T1000 (cell line): ENCODE results near the gene VOPP1.

Experiments
- DNase-seq: peaks from one replicate; lab custom pipeline; 2025; ENCODE audit warnings: mixed read lengths; lab: John Stamatoyannopoulos, UW

Gene VOPP1

DNA sequence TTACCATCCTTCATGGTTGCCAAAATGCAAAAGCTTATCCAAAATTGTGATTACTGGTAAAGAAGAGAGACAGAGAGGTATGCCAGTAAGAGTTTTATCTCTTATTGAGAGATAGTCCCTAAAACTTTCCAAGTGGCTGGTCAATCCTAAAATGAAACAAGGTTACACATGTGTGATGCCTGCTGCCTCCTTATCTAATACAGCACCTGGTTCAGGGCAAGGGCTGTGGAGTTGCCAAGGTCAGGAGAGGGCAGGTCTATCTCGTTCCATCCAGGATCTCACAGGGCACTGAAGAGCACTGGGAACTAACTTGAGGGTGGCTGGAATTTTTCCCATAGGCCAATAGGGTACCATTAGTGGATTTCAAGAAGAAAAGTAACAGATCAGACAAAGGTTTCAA, 18.3 kb downstream of the VOPP1 start:
- DNase-seq, result no peak

- no peak for DNase-seq
Observed at GRCh38 chr7:55553024-55553345, 19.3 kb downstream of the VOPP1 start.

GRCh38 chr7:55552320-55553023, 19.8 kb downstream of the VOPP1 start:
- DNase-seq, result no peak

DNA sequence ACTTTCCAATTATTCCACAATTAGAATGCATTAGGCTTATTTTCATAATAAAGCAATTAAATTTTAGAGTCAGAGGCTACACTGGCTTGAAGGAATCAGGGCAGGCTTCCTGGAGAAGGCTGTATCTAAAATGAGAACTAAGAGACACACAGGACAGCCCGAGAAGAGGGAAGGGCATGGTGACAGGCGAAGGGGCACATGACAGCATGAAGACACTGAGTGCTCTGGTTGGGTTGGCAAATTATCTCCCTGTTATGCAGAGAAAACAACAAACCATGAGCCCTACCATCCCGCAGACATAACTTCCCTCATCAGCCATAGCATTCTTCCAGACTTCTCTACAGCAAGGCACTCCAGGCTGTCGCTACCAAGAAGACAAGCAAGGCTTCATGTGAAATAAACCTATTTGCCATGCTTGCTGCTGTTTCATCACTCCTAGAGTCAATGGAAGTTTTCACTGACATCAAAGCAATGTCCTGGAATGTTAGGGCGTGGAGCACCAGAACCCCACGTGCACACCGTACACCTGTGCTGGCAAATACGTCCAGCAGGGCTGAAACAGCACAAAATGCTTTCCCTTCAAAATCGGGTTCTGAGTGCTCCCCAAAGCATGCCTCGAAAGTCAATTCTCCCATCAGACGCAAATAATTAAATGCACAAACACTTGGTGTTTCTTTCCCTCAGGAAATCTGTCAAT, 21.3 kb downstream of the VOPP1 start:
- DNase-seq, result no peak

DNA sequence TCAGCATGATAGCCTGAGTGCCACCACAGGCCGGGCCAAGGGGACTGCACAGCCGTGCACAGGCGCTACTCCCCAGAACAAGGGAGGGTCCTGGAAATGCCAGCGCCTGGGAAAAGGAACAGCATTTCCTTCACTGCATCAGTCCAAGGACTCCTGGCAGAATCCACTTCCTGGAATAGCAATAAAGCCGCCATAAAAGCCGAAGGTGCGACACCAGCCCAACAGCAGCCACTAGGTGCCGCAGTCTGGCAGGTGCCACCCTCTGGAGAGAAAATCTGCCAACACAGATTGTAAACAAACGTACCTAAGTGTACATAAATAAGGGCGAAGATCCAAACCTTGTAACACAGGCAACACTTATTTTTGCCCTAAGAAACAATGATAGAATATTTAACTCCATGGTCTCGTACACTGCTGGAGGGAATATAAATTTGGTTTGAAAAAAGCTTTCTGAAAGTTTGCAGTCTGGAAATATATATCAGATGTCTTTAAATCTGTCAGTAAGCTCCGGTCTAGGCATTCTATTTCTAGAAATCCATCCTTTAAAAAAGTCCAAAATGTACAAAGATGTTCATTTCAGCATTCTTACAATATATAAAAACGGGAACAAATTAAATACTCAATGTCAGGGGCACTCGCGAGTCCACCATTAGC, 22.2 kb downstream of the VOPP1 start:
- DNase-seq, result no peak

DNA sequence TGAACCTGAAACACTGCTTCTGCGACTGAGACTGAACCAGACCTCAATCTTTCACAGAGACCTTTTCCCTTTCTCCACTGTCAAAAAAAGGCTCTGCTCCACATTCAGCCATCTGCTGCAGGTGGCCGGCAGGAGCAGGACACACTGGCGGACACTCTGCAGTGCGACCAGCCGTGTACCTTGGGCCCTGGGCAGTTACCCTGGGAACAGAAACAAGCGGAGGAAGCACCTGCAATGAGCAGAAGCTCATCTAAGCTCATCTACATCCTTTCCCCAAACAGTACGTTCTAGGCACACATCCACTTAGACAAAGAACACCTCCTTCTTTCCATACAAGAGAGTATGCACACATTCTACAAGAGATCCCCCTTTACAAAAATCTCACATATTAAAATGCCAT, 22.8 kb downstream of the VOPP1 start:
- DNase-seq, result no peak

DNA sequence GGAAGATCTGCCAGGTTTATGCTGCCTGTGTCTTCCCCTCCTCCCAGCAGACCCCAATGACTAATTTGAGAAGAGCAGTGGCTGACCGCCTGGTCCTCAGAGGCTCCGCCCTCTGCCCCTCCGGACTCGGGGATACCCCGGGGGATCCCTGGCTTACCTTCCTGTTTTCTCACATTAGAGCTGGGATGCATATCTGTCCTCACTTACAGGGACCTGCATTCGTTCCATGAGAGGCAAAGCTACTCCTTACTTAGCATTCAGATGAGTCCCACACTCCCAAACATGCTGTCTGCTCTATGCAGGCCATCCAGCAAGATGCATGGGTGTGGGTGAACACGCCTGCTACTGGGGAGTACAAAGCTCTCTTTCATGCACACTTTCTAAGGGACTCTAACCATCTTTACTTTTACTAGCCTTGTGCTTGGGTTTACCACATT, 24.0 kb downstream of the VOPP1 start:
- DNase-seq, result no peak

GRCh38 chr7:55546814-55547213, 25.5 kb downstream of the VOPP1 start:
- peak; percentile 84 for DNase-seq

- DNase-seq, result peak; percentile 69
Observed at GRCh38 chr7:55545496-55545895, 26.8 kb downstream of the VOPP1 start.

DNA sequence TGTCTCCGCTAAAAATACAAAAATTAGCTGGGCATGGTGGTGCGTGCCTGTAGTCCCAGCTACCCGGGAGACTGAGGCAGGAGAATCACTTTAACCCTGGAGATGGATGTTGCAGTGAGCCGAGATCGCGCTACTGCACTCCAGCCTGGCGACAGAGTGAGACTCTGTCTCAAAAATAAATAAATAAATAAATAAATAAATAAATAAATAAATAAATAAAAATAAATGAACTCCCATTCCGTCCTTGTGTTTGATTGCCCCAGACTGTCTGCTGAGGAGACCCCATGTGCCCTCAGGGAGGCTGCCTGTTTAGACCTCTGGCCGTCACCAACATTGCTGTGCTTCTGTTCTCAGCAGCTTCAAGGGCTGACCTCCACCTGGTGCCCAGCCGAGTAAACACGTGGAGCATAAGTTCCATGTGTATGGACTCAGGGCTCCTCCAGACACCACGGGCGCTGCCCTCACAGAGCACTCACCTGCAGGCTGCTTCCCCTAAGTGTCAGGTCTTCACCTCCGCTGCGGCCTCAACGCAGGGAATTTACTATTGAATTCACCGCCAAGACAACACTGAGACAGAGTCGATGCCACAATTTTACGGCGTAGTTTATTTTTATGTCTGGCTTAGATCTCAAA, 32.0 kb downstream of the VOPP1 start:
- DNase-seq, result no peak

DNA sequence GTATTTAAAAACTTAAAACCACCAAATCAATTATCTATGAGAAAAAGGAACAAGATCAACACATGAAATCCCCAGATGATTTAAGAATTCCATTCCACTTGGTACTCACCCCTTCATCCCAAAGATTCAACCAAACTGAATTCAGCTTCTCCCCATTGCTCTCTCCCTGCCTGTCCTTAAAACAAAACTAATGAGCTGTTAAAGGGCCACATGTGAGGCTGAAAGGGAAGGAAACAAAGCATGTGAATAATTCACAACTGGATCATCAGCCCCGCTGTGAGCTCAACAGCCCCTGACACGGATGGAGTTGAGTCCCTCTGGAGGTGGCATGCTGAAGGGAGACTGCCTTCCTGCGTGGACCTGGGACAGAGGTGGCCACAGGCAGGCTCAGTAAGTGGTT, 32.9 kb downstream of the VOPP1 start:
- DNase-seq, result no peak

DNA sequence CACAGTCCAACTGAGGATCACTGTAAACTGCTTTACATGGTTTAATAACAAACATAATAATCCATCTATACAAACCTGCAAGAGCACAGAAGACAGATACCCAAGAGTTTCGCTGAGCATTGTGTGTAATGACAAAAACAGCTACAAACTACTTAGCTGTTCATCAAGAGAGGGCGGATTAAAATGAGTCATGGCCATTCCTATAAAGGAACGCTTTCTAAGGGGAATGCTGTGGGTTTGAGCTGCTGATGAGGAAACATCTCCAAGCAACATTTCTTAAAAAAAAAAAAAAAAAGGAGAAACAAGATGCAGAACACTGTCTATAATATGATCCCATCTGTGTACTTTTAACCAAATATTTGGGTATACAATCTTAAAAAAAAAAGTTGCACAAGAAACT, 33.8 kb downstream of the VOPP1 start:
- peak; percentile 22 for DNase-seq

DNA sequence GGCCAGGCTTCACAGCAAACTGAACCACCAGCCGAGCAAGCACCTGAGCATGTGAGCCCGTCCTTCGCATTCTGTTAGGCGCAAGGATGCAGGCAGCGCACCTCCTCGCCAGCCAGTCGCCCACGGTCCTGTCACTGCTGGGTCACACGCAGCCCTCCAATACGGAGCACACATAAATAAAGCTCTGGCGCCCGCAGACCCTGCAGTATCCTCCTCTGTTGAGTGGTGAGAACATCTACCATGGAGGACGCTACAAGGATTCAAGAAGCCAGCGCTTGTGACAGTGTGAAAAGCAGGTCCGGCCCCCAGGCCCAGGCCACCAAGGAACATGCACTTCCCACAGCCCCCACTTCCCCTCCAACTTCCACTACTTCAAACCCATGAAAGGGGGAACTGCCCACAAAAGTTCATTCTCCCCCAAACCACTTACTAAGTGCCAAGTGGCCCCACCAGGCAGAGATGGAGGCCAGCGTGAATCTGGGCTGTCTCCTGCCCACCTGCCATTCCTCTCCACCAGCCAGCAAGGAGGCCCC, 34.8 kb downstream of the VOPP1 start:
- no peak for DNase-seq

- no peak for DNase-seq
Observed at GRCh38 chr7:55536619-55537457, 35.5 kb downstream of the VOPP1 start.

GRCh38 chr7:55535617-55536016, 36.7 kb downstream of the VOPP1 start:
- no peak for DNase-seq

DNA sequence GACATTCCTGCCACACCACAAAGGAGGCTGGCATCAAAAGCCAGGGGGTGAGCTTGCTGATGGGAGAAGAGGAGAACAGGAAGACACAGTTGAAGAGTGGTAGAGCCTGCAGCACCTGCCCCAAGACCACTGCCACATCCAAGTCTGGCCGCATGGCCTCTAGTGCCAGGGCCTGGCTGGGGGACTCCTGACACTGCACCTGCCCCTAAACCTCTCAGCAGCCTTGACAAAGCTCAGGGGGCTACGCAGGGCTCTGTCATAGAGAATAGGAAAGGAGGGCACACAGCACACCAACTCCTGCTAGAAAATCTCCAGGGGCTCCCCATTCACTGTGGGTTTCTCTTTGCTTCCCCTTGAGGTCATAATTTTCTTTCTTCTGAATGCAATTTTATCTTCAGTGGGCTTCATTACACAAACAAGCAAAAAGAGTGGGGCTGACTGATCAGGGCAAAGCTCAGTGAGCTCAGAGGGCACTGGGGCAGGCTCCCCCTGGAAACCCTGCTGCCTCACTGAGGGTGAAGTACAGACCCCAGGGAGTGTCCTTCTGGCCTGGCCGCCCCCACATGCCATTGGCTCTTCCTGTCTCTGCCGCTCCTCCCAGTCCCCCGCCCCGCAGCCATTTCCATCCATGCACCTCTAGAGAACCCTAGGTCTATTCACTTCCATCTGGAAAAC, 37.2 kb downstream of the VOPP1 start:
- no peak for DNase-seq

DNA sequence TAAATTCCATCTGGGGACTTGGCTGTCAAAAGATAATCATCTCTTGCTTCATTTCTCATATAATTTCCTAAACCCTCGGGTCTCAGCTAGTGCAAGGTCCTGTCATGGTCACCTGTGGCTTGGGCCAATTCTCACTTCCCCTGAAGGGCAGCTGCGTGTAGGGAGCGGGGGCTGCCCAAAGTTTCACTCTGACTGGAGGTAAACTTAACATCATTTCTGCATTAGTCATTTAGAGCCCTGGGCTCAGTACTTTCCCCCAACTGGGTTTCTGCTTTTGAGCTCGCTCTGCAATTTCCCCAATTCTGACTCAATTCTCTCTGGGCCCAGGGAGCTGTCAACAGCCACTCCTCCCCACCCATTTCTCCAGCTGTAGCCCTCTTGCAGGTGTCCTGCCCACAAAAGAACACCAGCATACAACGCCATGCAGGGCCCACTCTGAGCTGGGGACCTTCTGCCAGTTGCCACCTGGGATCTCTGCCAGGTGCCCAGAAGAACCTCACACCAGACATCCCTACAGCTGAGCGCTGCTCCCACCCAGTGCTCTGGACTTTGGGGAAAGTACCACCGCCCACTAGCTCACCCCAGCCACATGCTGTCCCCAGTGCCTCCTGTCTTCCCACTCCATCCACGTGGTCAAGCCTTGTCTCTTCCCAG, 37.9 kb downstream of the VOPP1 start:
- DNase-seq, result peak; percentile 57

GRCh38 chr7:55533729-55534080, 38.6 kb downstream of the VOPP1 start:
- DNase-seq, result no peak

DNA sequence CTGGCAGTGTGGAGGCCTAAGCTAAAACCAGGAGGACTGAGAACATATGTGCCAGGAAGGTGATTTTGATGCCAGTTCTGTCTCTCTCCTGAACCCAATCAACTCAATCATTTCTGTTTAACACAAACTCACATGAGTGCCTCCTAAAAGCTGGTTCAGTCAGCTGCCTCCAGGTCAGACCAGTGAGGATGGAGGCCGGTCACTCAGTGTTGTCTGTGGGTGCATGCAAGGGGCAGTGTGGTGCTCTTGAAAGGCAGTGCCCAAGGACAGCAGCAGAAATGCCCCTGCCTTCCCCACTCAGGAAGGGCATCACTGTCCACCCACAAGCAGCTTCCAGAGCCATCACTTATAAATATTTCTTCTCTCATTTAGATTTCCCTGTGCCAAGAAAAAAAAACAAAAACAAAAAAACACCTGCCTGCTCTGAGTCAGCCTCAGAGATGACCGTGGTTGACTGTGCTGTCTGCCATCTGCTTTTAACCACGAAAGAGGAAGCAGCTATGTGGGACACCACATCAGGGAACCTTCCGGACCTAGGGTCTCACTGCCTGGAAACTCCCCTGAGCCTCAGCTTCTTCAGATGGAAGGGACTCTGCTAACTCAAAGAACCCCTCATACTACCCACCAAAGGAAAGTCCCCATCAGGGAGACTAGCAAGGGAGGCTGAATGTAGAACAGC, 39.1 kb downstream of the VOPP1 start:
- DNase-seq, result no peak
